ENCODE results near the gene CUL4A.

CUL4A gene

DNA sequence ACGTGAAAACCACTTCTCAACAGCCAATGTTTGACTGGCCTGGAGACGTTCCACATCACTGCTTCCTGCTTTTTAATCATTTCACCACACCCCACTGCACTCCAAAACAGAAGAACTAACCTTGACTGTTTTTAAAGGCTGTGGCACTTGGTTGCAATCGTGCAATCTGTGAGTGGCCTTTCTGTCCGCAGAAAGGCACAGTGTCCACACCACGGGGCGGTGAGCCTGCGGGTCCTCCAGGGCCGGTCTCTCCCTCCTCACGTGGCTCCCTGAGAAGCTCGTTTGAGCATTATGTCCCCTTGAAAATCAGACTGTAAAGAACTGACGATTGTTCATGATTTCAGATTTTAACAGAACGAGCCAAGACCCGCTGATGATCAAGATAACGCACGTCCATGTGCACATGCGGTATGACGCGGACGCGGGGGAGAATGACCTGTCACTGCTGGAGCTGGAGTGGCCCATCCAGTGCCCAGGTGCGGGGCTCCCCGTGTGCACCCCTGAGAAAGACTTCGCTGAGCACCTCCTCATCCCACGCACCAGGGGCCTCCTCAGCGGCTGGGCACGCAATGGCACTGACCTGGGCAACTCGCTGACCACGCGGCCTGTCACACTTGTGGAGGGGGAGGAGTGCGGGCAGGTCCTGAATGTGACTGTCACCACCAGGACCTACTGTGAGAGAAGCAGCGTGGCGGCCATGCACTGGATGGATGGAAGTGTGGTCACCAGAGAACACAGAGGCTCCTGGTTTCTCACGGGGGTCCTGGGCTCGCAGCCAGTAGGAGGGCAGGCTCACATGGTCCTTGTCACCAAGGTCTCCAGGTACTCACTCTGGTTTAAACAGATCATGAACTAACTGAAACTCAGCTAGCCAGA, 37.9 kb upstream of the CUL4A start:
- no peaks in the 10 kb centered on the region for H3K27me3 Mint-ChIP-seq
- peaks cover 58% of the 10 kb centered on the region for H3K36me3 Mint-ChIP-seq (ENCODE audit: low read depth)
- H3K9me3 Mint-ChIP-seq = peaks cover 7% of the 10 kb centered on the region
- H3K4me3 Mint-ChIP-seq = no peak overlapping the region
- peaks cover 11% of the 10 kb centered on the region for H3K4me1 Mint-ChIP-seq (ENCODE audit: low read depth)
- no peak overlapping the region for H3K27ac Mint-ChIP-seq

DNA sequence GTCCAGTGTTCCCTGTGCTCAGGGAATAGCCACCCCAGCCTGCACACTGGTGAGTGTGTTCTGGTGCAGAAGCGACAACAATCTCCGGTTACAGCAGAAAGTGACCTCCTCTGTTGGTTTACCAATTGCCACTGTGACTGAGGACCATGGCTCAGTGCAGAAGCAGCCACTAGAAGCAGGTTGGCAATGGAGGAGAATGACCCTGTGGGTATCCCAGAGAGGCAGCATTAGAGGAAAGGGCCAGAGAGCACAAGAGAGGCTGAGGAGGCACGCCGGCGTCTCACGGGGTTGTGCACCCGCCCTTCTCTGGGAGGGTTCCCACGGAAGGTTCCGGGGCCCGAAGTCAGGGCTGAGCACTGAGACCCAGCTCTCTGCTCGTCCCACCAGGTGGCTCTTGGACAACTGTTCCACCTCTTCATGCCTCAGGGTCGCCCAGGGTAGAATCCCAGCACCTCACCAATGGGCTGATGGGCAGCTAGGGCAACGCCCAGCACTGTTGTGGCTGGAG, 36.9 kb upstream of the CUL4A start:
- Mint-ChIP-seq H3K27me3 (no peaks in the 10 kb centered on the region), H3K4me1 (ENCODE audit: low read depth) (peaks cover 9% of the 10 kb centered on the region), H3K27ac (no peak overlapping the region), H3K4me3 (no peak overlapping the region), H3K9me3 (peaks cover 7% of the 10 kb centered on the region), H3K36me3 (ENCODE audit: low read depth) (peaks cover 55% of the 10 kb centered on the region)

DNA sequence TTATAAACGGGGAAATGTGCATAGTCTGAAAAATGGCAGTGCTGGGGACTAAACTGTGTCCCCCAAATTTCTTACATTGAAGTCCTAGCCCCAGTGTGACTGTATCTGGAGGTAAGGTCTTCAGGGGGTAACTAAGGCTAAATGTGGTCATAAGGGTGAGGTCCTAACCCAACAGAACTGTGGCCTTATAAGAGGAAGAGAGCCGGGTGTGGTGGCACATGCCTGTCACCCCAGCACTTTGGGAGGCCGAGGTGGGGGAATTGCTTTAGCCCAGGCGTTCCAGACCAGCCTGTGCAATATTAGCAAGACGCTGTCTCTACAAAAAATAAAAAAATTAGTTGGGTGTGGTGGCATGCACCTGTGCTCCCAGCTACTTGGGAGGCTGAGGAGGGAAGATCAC, 33.1 kb upstream of the CUL4A start:
- H3K36me3 Mint-ChIP-seq (ENCODE audit: low read depth) = peaks cover 63% of the 10 kb centered on the region
- no peak overlapping the region for H3K4me3 Mint-ChIP-seq
- peaks cover 8% of the 10 kb centered on the region for H3K4me1 Mint-ChIP-seq (ENCODE audit: low read depth)
- peak overlapping the region; percentile 17 for H3K27ac Mint-ChIP-seq
- no peaks in the 10 kb centered on the region for H3K9me3 Mint-ChIP-seq
- no peaks in the 10 kb centered on the region for H3K27me3 Mint-ChIP-seq

DNA sequence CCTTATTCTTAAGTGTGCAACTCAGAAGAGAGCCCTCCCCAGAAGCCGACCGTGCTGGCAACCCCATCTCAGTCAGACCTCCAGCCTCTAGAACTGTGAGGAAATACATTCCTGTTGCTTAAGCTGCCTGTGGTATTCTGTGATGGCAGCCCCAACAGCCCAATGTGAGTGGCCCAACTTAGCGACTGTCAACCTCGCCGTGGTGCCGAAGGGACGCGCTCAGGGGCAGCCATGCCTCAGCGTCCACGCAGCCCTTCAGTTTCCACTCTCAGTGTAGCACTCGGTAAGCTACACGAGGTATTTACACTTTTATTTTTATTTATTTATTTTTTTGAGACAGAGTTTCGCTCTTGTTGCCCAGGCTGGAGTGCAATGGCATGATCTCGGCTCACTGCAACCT, 32.6 kb upstream of the CUL4A start:
- Mint-ChIP-seq H3K27ac (no peak overlapping the region), H3K4me3 (no peak overlapping the region)

DNA sequence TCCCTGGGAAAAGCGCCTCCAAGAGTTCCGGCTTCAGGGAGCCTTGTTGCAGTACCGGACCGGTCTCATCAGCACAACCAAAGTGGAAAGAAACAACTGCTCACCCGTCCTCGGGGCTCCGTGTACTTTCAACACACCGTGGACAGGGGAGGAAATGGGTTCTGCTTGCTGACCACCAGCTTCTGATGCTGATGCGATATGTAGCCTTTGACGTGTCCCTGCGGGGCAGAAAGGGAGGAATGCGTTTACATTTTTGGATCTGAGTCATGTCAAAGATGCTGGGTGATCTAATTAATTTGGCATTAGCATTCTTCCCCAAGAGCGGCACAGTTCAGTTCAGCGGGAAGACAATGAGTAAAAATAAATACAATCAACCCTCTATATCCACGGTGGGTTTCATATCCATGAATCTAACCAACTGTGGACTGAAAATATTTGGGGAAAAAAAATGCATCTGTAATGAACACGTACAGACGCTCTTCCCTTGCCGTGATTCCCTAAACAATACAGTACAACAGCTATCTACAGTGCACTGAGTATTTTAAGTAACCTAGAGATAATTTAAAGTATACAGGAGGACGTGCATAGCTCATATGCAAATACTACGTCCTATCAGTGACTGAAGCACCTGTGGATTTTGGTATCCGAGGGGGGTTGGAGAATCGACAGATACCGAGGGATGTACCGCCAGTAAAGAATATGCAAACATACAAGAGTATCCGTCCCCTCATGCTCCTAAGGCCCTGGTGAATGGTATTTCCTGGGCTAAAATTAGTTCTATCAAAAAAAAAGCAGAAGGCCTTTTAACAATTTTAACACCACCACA, 31.1 kb upstream of the CUL4A start:
- Mint-ChIP-seq H3K4me1 (ENCODE audit: low read depth) (peaks cover 13% of the 10 kb centered on the region), H3K27me3 (no peaks in the 10 kb centered on the region), H3K9me3 (no peaks in the 10 kb centered on the region), H3K27ac (no peak overlapping the region), H3K4me3 (no peak overlapping the region), H3K36me3 (ENCODE audit: low read depth) (peaks cover 69% of the 10 kb centered on the region)

More for the DNA sequence above, 32.6 kb upstream of the CUL4A start:
- H3K36me3 Mint-ChIP-seq (ENCODE audit: low read depth) = peaks cover 64% of the 10 kb centered on the region
- peaks cover 8% of the 10 kb centered on the region for H3K4me1 Mint-ChIP-seq (ENCODE audit: low read depth)
- H3K9me3 Mint-ChIP-seq = no peaks in the 10 kb centered on the region
- H3K27me3 Mint-ChIP-seq = no peaks in the 10 kb centered on the region

DNA sequence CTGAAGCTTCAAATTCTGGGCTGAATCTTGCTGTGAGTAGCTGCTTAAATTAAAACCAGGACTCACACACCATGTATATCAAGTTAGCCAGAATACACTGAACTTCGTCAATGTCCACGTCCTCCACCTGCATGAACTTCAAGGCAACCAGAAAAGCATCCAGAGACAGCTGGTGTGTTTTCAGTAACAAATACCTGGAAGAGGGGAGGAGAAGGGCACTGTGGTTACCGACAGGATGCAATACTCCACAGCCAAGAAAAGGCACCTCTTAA, 30.6 kb upstream of the CUL4A start:
- H3K27me3 Mint-ChIP-seq = no peaks in the 10 kb centered on the region
- H3K36me3 Mint-ChIP-seq (ENCODE audit: low read depth) = peaks cover 74% of the 10 kb centered on the region
- peaks cover 17% of the 10 kb centered on the region for H3K4me1 Mint-ChIP-seq (ENCODE audit: low read depth)
- H3K27ac Mint-ChIP-seq = no peak overlapping the region
- no peaks in the 10 kb centered on the region for H3K9me3 Mint-ChIP-seq
- no peak overlapping the region for H3K4me3 Mint-ChIP-seq

DNA sequence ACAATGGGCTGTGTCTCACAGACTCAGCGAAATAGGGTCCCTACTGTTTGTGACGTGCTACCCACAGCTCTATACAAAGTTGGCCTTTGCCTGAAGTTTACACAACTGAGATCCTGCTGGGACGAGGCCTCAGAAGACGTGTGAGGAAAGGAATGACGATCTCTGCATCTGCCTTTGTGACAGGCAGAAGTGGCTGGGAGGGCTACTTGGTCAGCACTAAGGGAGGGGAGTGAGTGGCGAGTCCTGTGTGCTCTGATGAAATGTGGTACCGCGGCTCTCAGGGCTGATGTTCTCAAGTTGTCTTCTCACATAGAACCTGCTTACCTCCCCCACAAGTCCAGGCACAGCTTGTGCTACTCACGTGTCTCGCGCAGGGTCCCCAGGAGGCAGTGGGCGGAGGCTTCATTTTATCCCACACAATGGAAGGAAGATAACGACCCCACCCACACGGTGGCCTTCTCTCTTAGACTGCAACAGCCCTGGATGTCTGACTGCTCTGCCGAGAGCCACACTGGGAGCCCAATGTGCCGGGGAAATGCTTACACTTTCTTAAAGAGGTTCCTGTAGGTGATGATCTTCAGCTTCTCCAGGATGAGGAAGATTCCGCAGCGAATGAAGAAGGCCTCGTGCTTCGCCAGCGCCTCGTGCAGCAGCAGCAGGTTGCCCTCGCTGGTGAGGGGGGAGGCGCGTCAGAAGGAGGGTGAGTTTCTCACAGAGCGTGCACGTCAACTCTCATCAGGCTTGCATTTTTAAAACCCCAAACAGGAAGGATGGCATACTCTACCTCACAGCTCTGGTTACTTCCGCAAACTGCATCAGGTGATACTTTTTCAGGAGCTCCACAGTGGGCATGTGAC, 29.8 kb upstream of the CUL4A start:
- Mint-ChIP-seq H3K27me3 (no peaks in the 10 kb centered on the region), H3K27ac (no peak overlapping the region), H3K36me3 (ENCODE audit: low read depth) (peaks cover 73% of the 10 kb centered on the region), H3K4me3 (no peak overlapping the region), H3K9me3 (no peaks in the 10 kb centered on the region), H3K4me1 (ENCODE audit: low read depth) (peaks cover 17% of the 10 kb centered on the region)

DNA sequence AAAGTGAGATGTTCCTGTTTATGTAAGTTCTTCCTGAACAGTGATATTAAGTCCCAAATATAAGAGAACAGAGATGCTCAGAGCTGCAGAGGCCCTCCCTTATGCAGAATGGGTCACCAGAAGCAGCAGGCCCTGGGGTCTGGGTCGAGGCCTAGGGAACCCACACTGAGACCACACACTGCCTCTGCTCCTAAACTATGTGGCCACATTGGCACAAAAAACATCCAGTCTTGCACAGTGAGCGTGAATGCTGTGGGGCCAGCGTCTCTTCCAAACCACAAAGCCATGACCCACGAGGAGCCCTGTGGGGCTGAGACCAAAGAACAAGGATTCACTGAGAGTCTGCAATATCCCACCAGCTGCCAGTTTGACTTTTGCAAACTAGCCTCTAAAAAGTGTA, 27.4 kb upstream of the CUL4A start:
- Mint-ChIP-seq H3K27me3 (no peaks in the 10 kb centered on the region), H3K36me3 (ENCODE audit: low read depth) (peaks cover 74% of the 10 kb centered on the region), H3K9me3 (no peaks in the 10 kb centered on the region), H3K4me1 (ENCODE audit: low read depth) (peaks cover 35% of the 10 kb centered on the region), H3K27ac (no peak overlapping the region), H3K4me3 (no peak overlapping the region)

DNA sequence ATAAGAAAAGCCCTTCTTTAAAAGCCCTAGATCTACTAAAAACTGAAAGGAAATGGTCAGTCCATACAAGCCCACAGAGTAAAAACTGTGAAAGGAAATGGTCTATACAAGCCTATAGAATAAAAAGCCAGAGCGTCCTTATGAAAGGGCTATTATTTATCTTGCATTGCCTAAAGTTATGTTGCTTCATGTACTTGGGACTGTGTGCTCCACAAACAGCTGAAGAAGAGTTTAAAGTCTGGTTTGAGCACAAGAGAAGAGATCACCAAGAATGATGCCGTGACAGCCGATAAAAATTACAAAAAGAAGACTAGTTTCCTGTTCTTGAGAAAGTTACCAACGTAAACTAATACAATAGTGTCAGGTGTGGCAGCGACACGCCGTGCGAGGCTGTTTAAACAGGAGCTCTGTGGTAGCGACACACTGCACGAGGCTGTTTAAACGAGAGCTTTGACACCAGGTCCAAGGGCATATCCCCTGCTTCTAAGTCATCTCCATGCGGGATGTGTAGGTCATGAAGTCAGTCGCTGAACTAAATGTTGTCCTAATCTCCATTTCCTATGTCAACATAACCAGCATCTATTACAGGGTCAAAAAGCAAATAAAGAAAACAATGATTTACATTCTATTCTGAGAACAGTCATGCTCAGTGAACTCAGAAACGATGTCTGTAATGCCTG, 25.8 kb upstream of the CUL4A start:
- Mint-ChIP-seq H3K4me3 (no peak overlapping the region), H3K4me1 (ENCODE audit: low read depth) (peaks cover 50% of the 10 kb centered on the region), H3K27ac (no peak overlapping the region), H3K9me3 (no peaks in the 10 kb centered on the region), H3K36me3 (ENCODE audit: low read depth) (peaks cover 80% of the 10 kb centered on the region), H3K27me3 (no peaks in the 10 kb centered on the region)

DNA sequence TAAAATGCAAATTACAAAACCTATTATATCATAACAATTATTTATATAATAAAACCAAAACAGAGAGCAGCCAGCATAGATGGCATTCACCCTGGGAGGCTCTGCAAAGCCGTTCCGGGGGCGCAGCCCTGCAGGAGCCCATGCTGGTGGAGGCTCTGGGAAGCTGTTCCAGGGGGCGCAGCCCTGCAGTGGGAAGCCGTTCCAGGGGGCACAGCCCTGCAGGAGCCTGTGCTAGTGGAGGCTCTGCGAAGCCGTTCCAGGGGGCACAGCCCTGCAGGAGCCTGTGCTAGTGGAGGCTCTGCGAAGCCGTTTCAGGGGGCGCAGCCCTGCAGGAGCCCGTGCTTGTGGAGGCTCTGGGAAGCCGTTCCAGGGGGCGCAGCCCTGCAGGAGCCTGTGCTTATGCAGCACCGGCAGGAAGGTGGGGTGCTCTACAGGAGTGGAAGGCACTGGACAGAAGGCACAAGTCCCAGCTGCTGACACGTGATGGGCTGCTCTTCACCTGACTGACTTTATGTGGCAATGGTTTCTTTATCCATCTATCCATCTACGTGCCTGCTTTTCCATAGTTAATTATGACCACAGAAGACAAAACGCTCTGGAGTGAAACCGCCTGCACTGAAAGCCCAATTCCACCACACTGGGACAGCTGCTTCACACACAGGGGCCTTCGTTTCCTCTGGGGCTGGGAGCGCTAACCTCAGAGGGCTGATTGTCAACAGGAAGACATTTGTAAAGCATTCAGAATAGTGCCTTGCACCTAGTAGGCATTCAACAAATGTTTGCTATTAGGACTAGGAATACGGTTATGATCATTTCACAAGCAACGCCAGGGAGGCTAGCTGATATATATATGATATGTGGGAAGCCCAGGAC, 24.6 kb upstream of the CUL4A start:
- Mint-ChIP-seq H3K27ac (peak overlapping the region; percentile 5), H3K4me1 (ENCODE audit: low read depth) (peaks cover 53% of the 10 kb centered on the region), H3K9me3 (no peaks in the 10 kb centered on the region), H3K27me3 (no peaks in the 10 kb centered on the region), H3K36me3 (ENCODE audit: low read depth) (peaks cover 82% of the 10 kb centered on the region), H3K4me3 (peak overlapping the region; percentile 36)

DNA sequence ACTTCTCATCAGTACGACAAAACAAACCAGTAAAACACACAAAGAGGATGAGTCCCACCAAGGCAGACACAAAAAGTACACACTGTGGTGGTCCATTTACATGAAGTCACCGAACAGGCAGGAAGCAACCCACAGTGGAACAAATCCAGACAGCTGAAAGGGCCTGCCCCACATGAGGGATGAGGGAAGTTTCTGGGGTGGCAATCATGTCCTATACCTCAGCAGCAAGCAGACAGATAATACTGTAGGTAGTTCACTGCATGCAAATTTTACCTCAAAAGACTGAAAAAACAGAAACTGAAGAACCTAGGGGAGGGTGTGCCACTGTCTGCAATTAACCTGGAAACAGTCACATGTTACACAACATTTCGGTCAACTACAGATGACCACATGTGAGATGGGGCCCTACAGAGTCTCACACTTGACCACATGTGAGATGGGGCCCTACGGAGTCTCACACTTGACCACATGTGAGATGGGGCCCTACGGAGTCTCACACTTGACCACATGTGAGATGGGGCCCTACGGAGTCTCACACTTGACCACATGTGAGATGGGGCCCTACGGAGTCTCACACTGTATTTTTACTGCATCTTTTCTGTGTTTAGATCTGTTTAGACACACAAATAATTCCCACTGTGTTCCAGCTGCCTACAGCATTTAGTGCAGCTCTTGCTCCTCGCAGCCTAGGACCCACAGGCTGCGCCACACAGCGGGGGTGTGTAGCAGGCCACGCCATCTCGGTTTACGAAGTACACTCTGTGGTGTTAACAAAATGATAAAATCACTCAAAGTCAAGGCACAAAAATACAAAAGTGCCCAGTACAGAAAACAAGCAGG, 23.1 kb upstream of the CUL4A start:
- Mint-ChIP-seq H3K27me3 (no peaks in the 10 kb centered on the region), H3K4me1 (ENCODE audit: low read depth) (peaks cover 52% of the 10 kb centered on the region), H3K9me3 (no peaks in the 10 kb centered on the region), H3K36me3 (ENCODE audit: low read depth) (peaks cover 79% of the 10 kb centered on the region), H3K27ac (peak overlapping the region; percentile 88), H3K4me3 (peak overlapping the region; percentile 62)

DNA sequence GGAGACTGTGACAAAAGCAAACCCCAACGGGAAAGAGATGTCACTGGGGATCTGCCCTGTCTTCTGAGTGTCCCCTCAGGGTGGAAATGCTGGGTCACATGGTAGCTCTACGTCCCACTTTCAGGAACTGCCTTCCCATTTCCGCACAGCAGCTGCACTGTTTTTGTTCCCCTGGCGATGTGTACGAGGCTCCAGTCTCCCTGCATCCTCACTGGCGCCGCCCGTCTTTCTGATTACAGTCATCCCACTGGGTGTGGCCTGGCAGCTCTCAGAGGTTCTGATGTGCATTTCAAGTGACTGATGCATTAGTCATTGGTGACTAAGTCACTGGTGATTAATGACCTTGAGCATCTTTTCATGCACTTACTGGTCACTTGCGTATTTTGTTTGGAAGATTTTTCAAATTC, 22.1 kb upstream of the CUL4A start:
- Mint-ChIP-seq H3K36me3 (ENCODE audit: low read depth) (peaks cover 75% of the 10 kb centered on the region), H3K27me3 (no peaks in the 10 kb centered on the region), H3K9me3 (no peaks in the 10 kb centered on the region), H3K27ac (peak overlapping the region; percentile 42), H3K4me1 (ENCODE audit: low read depth) (peaks cover 52% of the 10 kb centered on the region), H3K4me3 (peak overlapping the region; percentile 5)

Measured in stimulated activated naive CD8-positive, alpha-beta T cell treated with anti-CD3 and anti-CD28 coated beads, Interleukin-15, Interleukin-2, amounts not matched to agents 100 ng/mL and 50 ng/mL, for 24 hours (primary cell).